HG03460 (cell line): ENCODE data around the gene FCF1.

Experiments
- ATAC-seq: cut with Tn5 transposase; IDR thresholded peaks from one replicate; pipeline ENCODE4 v1.9.1; 2021; ENCODE audit not compliant: unreplicated experiment

FCF1 gene

GRCh38 chr14:74763803-74764531, 51.0 kb downstream of the FCF1 start:
- no peak for ATAC-seq

GRCh38 chr14:74765721-74766120, 52.8 kb downstream of the FCF1 start:
- no peak for ATAC-seq

- no peak for ATAC-seq
Observed at GRCh38 chr14:74771399-74771798, 58.5 kb downstream of the FCF1 start.

DNA sequence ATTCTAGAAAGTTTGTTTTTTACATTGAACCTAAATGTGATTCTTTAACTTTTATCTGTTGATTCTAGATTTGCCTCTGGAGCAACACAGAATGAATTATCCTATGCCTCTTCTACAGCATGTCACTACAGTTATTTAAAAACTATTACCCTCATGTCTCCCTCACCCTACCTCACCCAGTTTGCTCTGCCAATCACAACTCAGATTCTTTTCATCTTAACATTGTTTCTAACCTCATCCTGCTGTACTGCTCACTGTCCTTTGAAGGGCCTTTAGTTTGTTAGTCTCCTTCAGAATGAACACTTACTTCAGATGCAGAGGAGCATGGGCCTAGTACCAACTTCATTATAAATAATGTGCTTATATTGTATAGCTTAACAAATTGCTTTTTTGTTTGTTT, 71.7 kb downstream of the FCF1 start:
- ATAC-seq, result no peak

DNA sequence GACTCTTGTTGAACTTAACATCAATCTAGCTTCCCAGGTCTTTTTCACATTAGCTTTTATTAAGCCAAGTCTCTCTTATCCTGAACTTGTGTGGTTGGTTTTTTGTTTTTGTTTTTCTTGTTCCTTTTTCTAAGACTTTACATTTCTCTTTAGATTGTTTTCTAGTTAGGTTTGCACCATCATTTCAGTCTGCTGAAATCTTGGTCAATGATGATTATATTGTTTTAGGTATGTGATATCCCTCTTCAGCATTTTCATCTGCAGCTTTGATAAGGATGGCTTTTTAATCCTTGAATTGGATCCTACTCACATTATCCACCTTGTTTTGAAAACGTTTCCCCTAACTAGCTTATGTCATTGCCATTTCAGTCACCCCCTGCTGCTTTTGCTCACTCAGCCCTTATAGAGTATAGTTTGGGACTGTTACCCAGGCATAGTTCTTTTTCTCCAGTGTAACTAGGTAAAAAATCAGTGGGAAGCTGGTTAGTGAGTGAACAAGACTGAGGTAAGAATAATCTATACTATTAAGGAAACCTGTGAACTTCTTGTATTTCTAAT, 72.2 kb downstream of the FCF1 start:
- no peak for ATAC-seq

- no peak for ATAC-seq
Observed at GRCh38 chr14:74786796-74787315, 73.9 kb downstream of the FCF1 start.
